H9 (cell line): ENCODE measurements around the gene CFAP43. TPM values are rescaled to one million over a fixed set of nuclear protein-coding genes. Genes with fewer than 3 reads are reported as not detected.

Experiments used
- DNase-seq: peaks from one replicate; pipeline ENCODE4 v3.0.0-alpha.2; 2017
- H2AFZ ChIP-seq: one replicate; pipeline ENCODE4 v1.6.1; 2013; ENCODE audit warnings: mild to moderate bottlenecking, low read length, control low read depth, moderate library complexity
- H2AK5ac ChIP-seq: 2 replicates; pipeline ENCODE4 v1.6.1; 2013; ENCODE audit warnings: low read length, control low read depth, mixed read lengths; ENCODE audit not compliant: insufficient read length
- H2BK120ac ChIP-seq: one replicate; pipeline ENCODE4 v1.6.1; 2013; ENCODE audit warnings: low read depth, mild to moderate bottlenecking, low read length, control low read depth, inconsistent platforms; ENCODE audit not compliant: poor library complexity, severe bottlenecking
- H2BK12ac ChIP-seq: 2 replicates; pipeline ENCODE4 v1.6.1; 2013; ENCODE audit warnings: low read length, control low read depth, mixed read lengths, low read depth; ENCODE audit not compliant: insufficient read length
- H2BK15ac ChIP-seq: 2 replicates; pipeline ENCODE4 v1.6.1; 2013; ENCODE audit warnings: low read depth, low read length, control low read depth
- H2BK20ac ChIP-seq: one replicate; pipeline ENCODE4 v1.6.1; 2013; ENCODE audit warnings: low read depth, mild to moderate bottlenecking, low read length, control low read depth, inconsistent platforms; ENCODE audit not compliant: poor library complexity, severe bottlenecking
- H2BK5ac ChIP-seq: 2 replicates; pipeline ENCODE4 v1.6.1; 2013; ENCODE audit warnings: low read length, control low read depth, mixed read lengths; ENCODE audit not compliant: insufficient read length
- H3K14ac ChIP-seq: 2 replicates; pipeline ENCODE4 v1.6.1; 2013; ENCODE audit warnings: low read length, control low read depth; ENCODE audit not compliant: insufficient read depth
- H3K18ac ChIP-seq: 2 replicates; pipeline ENCODE4 v1.6.1; 2013; ENCODE audit warnings: low read depth, mild to moderate bottlenecking, mixed read lengths, low read length, control low read depth; ENCODE audit not compliant: insufficient read length
- H3K23ac ChIP-seq: 2 replicates; pipeline ENCODE4 v1.6.1; 2013; ENCODE audit warnings: low read length, control low read depth, mixed read lengths, low read depth; ENCODE audit not compliant: insufficient read length
- H3K23me2 ChIP-seq: 2 replicates; pipeline ENCODE4 v1.6.1; 2013; ENCODE audit warnings: low read depth, mild to moderate bottlenecking, mixed read lengths, low read length, control low read depth; ENCODE audit not compliant: insufficient read length, poor library complexity, severe bottlenecking
- H3K27ac ChIP-seq: 2 replicates; pipeline ENCODE4 v1.5.1; 2013; ENCODE audit warnings: low read length, control low read depth, mixed read lengths, low read depth; ENCODE audit not compliant: insufficient read length
- H3K27me3 ChIP-seq: 2 replicates; pipeline ENCODE4 v1.6.1; 2013; ENCODE audit warnings: low read length, control low read depth, inconsistent platforms; ENCODE audit not compliant: insufficient read depth
- H3K4ac ChIP-seq: 2 replicates; pipeline ENCODE4 v1.6.1; 2013; ENCODE audit warnings: low read depth, mild to moderate bottlenecking, control low read depth, inconsistent platforms, low read length, moderate library complexity
- H3K4me1 ChIP-seq: 2 replicates; pipeline ENCODE4 v1.6.1; 2013; ENCODE audit warnings: low read length, control low read depth, inconsistent platforms; ENCODE audit not compliant: insufficient read depth
- H3K4me2 ChIP-seq: 2 replicates; pipeline ENCODE4 v1.6.1; 2013; ENCODE audit warnings: low read length, control low read depth, mixed read lengths; ENCODE audit not compliant: insufficient read length, insufficient read depth
- H3K56ac ChIP-seq: 2 replicates; pipeline ENCODE4 v1.6.1; 2013; ENCODE audit warnings: low read depth, mild to moderate bottlenecking, mixed read lengths, low read length, control low read depth; ENCODE audit not compliant: insufficient read length
- H3K79me1 ChIP-seq: 2 replicates; pipeline ENCODE4 v1.6.1; 2013; ENCODE audit warnings: low read depth, mild to moderate bottlenecking, moderate library complexity, low read length, control low read depth, inconsistent platforms; ENCODE audit not compliant: insufficient read depth, poor library complexity, severe bottlenecking
- H3K79me2 ChIP-seq: 2 replicates; pipeline ENCODE4 v1.6.1; 2013; ENCODE audit warnings: low read length, control low read depth, inconsistent platforms; ENCODE audit not compliant: insufficient read depth
- H3K9ac ChIP-seq: 2 replicates; pipeline ENCODE4 v1.6.1; 2013; ENCODE audit warnings: low read length, control low read depth, mixed read lengths; ENCODE audit not compliant: insufficient read length; ENCODE audit errors: extremely low read depth
- H3K9me3 ChIP-seq: one replicate; pipeline ENCODE4 v1.6.1; 2013; ENCODE audit warnings: low read depth, low read length, inconsistent platforms; ENCODE audit not compliant: control insufficient read depth
- H3T11ph ChIP-seq: one replicate; pipeline ENCODE4 v1.6.1; 2013; ENCODE audit warnings: mild to moderate bottlenecking, low read length, control low read depth, inconsistent platforms
- H4K20me1 ChIP-seq: one replicate; pipeline ENCODE4 v1.6.1; 2013; ENCODE audit not compliant: control insufficient read depth, insufficient read length, insufficient read depth
- H4K5ac ChIP-seq: 2 replicates; pipeline ENCODE4 v1.6.1; 2013; ENCODE audit warnings: low read depth, mild to moderate bottlenecking, mixed read lengths, low read length, control low read depth; ENCODE audit not compliant: insufficient read length
- H4K8ac ChIP-seq: replicated peaks from 2 replicates; pipeline ENCODE4 v1.6.1; 2013; ENCODE audit warnings: low read length, control low read depth, mixed read lengths, low read depth; ENCODE audit not compliant: insufficient read length
- H4K91ac ChIP-seq: 2 replicates; pipeline ENCODE4 v1.6.1; 2013; ENCODE audit warnings: low read depth, mild to moderate bottlenecking, moderate library complexity, mixed read lengths, low read length, control low read depth; ENCODE audit not compliant: insufficient read length
- H3K27ac Mint-ChIP-seq, 3 experiments: 2 replicates in 2 of 3; 3 replicates in 1 of 3; pipeline ENCODE4 v1.8.0; 2020 to 2021; ENCODE audit warnings: mixed read lengths in 3 of 3, mild to moderate bottlenecking in 1 of 3, moderate library complexity in 1 of 3
- H3K27me3 Mint-ChIP-seq: 2 replicates; pipeline ENCODE4 v1.8.0; 2021; ENCODE audit warnings: low read depth, mild to moderate bottlenecking, moderate library complexity, mixed read lengths
- H3K36me3 Mint-ChIP-seq, 3 experiments: 2 replicates in 2 of 3; 3 replicates in 1 of 3; pipeline ENCODE4 v1.8.0; 2020 to 2021; ENCODE audit warnings: low read depth in 3 of 3, mixed read lengths in 3 of 3; ENCODE audit not compliant: insufficient read depth in 1 of 3
- H3K4me1 Mint-ChIP-seq, 2 experiments: 2 replicates each; pipeline ENCODE4 v1.8.0; 2020; ENCODE audit warnings: mixed read lengths in 2 of 2
- H3K4me3 Mint-ChIP-seq, 2 experiments: 2 replicates in 1 of 2; 3 replicates in 1 of 2; pipeline ENCODE4 v1.8.0; 2020 to 2021; ENCODE audit warnings: mild to moderate bottlenecking in 2 of 2, mixed read lengths in 2 of 2, moderate library complexity in 1 of 2
- H3K9me3 Mint-ChIP-seq, 2 experiments: 2 replicates in 1 of 2; 3 replicates in 1 of 2; pipeline ENCODE4 v1.8.0; 2020; ENCODE audit warnings: mild to moderate bottlenecking in 2 of 2, mixed read lengths in 2 of 2, moderate library complexity in 1 of 2
- WGBS: extraction: QIAGEN DNeasy Blood & Tissue Kit; methylation state at CpG from one replicate; pipeline ENCODE4 v1.1.7; 2013; ENCODE audit warnings: missing lambda C conversion rate, low lambda C conversion rate, mixed read lengths; ENCODE audit not compliant: insufficient read length; ENCODE audit errors: extremely low coverage; 5-methylcytosine and 5-hydroxymethylcytosine counted together
- total RNA-seq: library from RNA; stranded (reverse); gene quantifications from 2 replicates; pipeline ENCODE4 v1.2.1, GENCODE V29; 2021
- TF ChIP-seq, protein P1 (sequence below): fragments of 200-600 bp; sonication (generic); conservative IDR thresholded peaks from 3 replicates; pipeline ENCODE4 v1.8.0; 2021; ENCODE audit warnings: antibody characterized with exemption, mild to moderate bottlenecking

CFAP43 gene
- total RNA-seq, 1 experiment from 2014 or later, result 0.26 TPM

DNA sequence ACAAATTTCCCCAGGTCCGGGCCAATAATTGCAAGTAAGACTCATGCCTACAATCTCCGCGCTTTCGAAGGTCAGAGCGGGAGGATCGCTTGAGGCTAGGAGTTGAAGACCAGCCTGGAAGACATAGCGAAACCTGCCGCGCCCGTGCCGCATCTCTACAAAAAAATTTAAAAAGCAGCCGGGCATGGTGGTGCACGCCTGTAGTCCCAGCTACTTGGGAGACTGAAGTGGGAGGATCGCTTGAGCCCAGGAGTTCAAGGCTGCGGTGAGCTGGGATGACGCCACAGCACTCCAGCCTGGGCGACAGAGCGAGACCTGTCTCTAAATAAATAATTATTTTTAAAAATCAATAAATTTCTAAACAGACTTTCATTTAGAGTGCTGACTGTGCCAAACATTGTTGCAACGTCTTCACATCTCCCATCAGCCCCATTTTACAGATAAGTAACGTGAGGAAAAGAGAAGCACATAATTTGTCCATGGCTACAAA lies 494 bp upstream of the CFAP43 start:
- peak overlapping the region; percentile 46 for H3K9ac ChIP-seq
- H2BK12ac ChIP-seq, result no peak overlapping the region
- no peaks in the 10 kb centered on the region for H3K9me3 ChIP-seq
- no peak overlapping the region; a peak in 1 of 7 replicates for H3K27ac Mint-ChIP-seq
- H3K36me3 Mint-ChIP-seq, result peaks cover 4 to 5% (median 5%) of the 10 kb centered on the region in 3 experiments; a peak in 6 of 7 replicates
- no peak for DNase-seq
- H4K91ac ChIP-seq, result no peak overlapping the region
- no peak overlapping the region for H3K4ac ChIP-seq
- no peaks in the 10 kb centered on the region for H3K4me1 ChIP-seq
- TF ChIP-seq, protein P1, sequence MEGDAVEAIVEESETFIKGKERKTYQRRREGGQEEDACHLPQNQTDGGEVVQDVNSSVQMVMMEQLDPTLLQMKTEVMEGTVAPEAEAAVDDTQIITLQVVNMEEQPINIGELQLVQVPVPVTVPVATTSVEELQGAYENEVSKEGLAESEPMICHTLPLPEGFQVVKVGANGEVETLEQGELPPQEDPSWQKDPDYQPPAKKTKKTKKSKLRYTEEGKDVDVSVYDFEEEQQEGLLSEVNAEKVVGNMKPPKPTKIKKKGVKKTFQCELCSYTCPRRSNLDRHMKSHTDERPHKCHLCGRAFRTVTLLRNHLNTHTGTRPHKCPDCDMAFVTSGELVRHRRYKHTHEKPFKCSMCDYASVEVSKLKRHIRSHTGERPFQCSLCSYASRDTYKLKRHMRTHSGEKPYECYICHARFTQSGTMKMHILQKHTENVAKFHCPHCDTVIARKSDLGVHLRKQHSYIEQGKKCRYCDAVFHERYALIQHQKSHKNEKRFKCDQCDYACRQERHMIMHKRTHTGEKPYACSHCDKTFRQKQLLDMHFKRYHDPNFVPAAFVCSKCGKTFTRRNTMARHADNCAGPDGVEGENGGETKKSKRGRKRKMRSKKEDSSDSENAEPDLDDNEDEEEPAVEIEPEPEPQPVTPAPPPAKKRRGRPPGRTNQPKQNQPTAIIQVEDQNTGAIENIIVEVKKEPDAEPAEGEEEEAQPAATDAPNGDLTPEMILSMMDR, result no peak
- H3K23ac ChIP-seq, result no peak overlapping the region
- H3K23me2 ChIP-seq, result peaks cover 8% of the 10 kb centered on the region
- H3K79me1 ChIP-seq, result no peaks in the 10 kb centered on the region
- no peak overlapping the region for H2AK5ac ChIP-seq
- H3K79me2 ChIP-seq, result no peaks in the 10 kb centered on the region
- WGBS, result no CpG with 5 or more reads among the region's 20 CpGs
- no peak overlapping the region for H2BK15ac ChIP-seq
- H3K4me3 Mint-ChIP-seq, result peak overlapping the region; percentile 91 to 94
- H2BK20ac ChIP-seq, result no peak overlapping the region
- H3K27me3 ChIP-seq, result no peaks in the 10 kb centered on the region
- no peaks in the 10 kb centered on the region for H4K20me1 ChIP-seq
- H3K18ac ChIP-seq, result peak overlapping the region; percentile 63
- no peak overlapping the region for H2BK5ac ChIP-seq
- H3K9me3 Mint-ChIP-seq, result peaks cover 15 to 19% of the 10 kb centered on the region in 2 experiments
- no peak overlapping the region for H3K27ac ChIP-seq
- no peak overlapping the region for H3K56ac ChIP-seq
- H4K5ac ChIP-seq, result no peak overlapping the region
- peaks cover 8 to 10% of the 10 kb centered on the region in 2 experiments; a peak in 3 of 4 replicates for H3K4me1 Mint-ChIP-seq
- no peak overlapping the region for H2AFZ ChIP-seq
- H3T11ph ChIP-seq, result no peak overlapping the region
- H3K27me3 Mint-ChIP-seq, result no peaks in the 10 kb centered on the region
- H4K8ac ChIP-seq, result no peak overlapping the region
- H3K14ac ChIP-seq, result no peak overlapping the region
- peak overlapping the region; percentile 76 for H3K4me2 ChIP-seq
- H2BK120ac ChIP-seq, result no peak overlapping the region
